Measurements from ENCODE around the gene TMEM14B. TPM values are rescaled to one million over a fixed set of nuclear protein-coding genes. Genes with fewer than 3 reads are reported as not detected.

The TMEM14B gene
- total and polyA plus RNA-seq, 9 of the 15 experiments (the other 6 are each of a cell fraction or from before 2014, with no cell fraction given), result 174 to 862 (median 263) TPM

DNA sequence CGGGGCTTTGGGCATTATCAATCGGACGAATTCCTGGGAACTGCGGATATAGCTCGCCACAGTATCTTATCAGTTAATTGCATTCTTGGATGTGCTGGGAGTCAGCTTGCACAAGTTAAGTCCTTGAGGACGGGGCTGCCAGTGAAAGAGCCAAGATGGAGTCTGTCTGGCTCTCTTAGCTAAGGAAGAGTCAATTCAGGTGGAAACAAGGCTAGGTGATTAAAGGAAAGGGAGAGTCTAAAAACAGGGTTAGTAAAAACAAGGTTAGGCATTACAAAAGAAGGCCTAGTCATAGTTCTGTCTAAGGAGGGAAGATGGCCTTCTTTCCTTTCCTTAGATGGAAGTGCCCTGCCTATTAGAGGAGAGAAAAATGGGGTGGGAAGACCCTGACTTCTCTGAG, 3.0 kb downstream of the TMEM14B start (continued):
- TF ChIP-seq, protein P1, sequence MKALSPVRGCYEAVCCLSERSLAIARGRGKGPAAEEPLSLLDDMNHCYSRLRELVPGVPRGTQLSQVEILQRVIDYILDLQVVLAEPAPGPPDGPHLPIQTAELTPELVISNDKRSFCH (CRISPR knock-in tag; IDR thresholded peaks at IDR 0.05), result peak; percentile 76; the same call in 1 of the 2 replicates
- TF ChIP-seq, protein P1 (tag; IDR thresholded peaks at IDR 0.05), result peak; percentile 96
- TF ChIP-seq, protein P2, sequence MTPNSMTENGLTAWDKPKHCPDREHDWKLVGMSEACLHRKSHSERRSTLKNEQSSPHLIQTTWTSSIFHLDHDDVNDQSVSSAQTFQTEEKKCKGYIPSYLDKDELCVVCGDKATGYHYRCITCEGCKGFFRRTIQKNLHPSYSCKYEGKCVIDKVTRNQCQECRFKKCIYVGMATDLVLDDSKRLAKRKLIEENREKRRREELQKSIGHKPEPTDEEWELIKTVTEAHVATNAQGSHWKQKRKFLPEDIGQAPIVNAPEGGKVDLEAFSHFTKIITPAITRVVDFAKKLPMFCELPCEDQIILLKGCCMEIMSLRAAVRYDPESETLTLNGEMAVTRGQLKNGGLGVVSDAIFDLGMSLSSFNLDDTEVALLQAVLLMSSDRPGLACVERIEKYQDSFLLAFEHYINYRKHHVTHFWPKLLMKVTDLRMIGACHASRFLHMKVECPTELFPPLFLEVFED (CRISPR knock-in tag; conservative IDR thresholded peaks at IDR 0.05), result 0 out of 2 replicates have a peak, but pooled peaks have one; percentile 48
- TF ChIP-seq ZNF354B (CRISPR knock-in tag; IDR thresholded peaks at IDR 0.05) (peak; percentile 73; the same call in 1 of the 2 replicates), MTF1 (CRISPR knock-in tag; IDR thresholded peaks at IDR 0.05; ENCODE audit: borderline replicate concordance) (0 out of 2 replicates have a peak, but pooled peaks have one; percentile 46), PTRF (tag; IDR thresholded peaks at IDR 0.05) (peak; percentile 78), RNF219 (CRISPR knock-in tag; IDR thresholded peaks at IDR 0.05) (0 out of 2 replicates have a peak, but pooled peaks have one; percentile 40), ZNF644 (tag; IDR thresholded peaks at IDR 0.05; ENCODE audit: low read depth) (peak; percentile 75; the same call in 1 of the 2 replicates), ZNF165 (CRISPR knock-in tag; IDR thresholded peaks at IDR 0.05; ENCODE audit: borderline replicate concordance) (peak; percentile 84; the same call in 1 of the 2 replicates), KLF6 (CRISPR knock-in tag; IDR thresholded peaks at IDR 0.05; ENCODE audit: borderline replicate concordance) (peak; percentile 96), ARID3B (CRISPR knock-in tag; IDR thresholded peaks at IDR 0.05; ENCODE audit: borderline replicate concordance) (peak; percentile 72; the same call in 1 of the 2 replicates), ZNF76 (CRISPR knock-in tag; IDR thresholded peaks at IDR 0.05; ENCODE audit: borderline replicate concordance) (peak; percentile 72), NFIX (CRISPR knock-in tag; IDR thresholded peaks at IDR 0.05; ENCODE audit: low read depth) (peak; percentile 34; the same call in 1 of the 2 replicates), NFE2L1 (tag; IDR thresholded peaks at IDR 0.05; ENCODE audit: borderline replicate concordance, low read depth) (peak; percentile 52), IFI16 (CRISPR knock-in tag; IDR thresholded peaks at IDR 0.05) (peak; percentile 88)
- TF ChIP-seq, protein P3, sequence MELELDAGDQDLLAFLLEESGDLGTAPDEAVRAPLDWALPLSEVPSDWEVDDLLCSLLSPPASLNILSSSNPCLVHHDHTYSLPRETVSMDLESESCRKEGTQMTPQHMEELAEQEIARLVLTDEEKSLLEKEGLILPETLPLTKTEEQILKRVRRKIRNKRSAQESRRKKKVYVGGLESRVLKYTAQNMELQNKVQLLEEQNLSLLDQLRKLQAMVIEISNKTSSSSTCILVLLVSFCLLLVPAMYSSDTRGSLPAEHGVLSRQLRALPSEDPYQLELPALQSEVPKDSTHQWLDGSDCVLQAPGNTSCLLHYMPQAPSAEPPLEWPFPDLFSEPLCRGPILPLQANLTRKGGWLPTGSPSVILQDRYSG (tag; conservative IDR thresholded peaks at IDR 0.05; ENCODE audit: low read depth), result peak; percentile 94
- TF ChIP-seq, protein P4, sequence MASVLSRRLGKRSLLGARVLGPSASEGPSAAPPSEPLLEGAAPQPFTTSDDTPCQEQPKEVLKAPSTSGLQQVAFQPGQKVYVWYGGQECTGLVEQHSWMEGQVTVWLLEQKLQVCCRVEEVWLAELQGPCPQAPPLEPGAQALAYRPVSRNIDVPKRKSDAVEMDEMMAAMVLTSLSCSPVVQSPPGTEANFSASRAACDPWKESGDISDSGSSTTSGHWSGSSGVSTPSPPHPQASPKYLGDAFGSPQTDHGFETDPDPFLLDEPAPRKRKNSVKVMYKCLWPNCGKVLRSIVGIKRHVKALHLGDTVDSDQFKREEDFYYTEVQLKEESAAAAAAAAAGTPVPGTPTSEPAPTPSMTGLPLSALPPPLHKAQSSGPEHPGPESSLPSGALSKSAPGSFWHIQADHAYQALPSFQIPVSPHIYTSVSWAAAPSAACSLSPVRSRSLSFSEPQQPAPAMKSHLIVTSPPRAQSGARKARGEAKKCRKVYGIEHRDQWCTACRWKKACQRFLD (CRISPR knock-in tag; IDR thresholded peaks at IDR 0.05), result peak; percentile 86
- TF ChIP-seq, protein P5, sequence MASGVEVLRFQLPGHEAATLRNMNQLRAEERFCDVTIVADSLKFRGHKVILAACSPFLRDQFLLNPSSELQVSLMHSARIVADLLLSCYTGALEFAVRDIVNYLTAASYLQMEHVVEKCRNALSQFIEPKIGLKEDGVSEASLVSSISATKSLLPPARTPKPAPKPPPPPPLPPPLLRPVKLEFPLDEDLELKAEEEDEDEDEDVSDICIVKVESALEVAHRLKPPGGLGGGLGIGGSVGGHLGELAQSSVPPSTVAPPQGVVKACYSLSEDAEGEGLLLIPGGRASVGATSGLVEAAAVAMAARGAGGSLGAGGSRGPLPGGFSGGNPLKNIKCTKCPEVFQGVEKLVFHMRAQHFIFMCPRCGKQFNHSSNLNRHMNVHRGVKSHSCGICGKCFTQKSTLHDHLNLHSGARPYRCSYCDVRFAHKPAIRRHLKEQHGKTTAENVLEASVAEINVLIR (CRISPR knock-in tag; IDR thresholded peaks at IDR 0.05), result peak; percentile 59; the same call in 1 of the 2 replicates
